ENCODE data around the gene FRG2. TPM values are rescaled to one million over a fixed set of nuclear protein-coding genes. Genes with fewer than 3 reads are reported as not detected.
"Not testable (repeated sequence)": the region's sequence is repeated elsewhere in the genome, so short reads cannot be mapped to it uniquely, and the experiment has no call there.

Gene FRG2
- not detected for total RNA-seq

DNA sequence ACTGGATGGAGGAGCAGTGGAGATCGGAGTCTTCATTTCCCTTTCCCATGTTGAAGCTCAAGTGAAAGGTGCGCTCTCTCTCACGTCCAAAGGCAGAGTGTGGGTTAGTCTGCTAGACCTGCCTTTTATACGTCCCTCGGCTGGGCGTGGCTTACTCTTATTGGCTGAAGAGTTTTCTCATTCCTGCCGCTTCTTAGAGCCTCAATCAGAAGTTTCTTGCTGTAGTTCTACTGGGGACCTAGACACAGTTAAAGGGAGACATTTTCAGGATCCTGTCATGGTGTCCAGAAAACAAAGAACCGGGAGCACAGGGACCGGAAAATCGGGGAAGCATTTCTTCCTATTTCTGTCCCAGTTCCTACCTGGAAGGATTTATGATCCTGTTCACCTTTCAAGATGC, at the start of gene FRG2:
Gene FRG2 (minus strand): TSS at position 101 of the 400 bp plus-strand sequence. CDS start 52 bp downstream, at position 49.
- not testable (repeated sequence) for DNase-seq

DNA sequence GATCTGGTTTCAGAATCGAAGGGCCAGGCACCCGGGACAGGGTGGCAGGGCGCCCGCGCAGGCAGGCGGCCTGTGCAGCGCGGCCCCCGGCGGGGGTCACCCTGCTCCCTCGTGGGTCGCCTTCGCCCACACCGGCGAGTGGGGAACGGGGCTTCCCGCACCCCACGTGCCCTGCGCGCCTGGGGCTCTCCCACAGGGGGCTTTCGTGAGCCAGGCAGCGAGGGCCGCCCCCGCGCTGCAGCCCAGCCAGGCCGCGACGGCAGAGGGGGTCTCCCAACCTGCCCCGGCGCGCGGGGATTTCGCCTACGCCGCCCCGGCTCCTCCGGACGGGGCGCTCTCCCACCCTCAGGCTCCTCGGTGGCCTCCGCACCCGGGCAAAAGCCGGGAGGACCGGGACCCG, 41.3 kb upstream of the FRG2 start:
- DNase-seq, result not testable (repeated sequence)

DNA sequence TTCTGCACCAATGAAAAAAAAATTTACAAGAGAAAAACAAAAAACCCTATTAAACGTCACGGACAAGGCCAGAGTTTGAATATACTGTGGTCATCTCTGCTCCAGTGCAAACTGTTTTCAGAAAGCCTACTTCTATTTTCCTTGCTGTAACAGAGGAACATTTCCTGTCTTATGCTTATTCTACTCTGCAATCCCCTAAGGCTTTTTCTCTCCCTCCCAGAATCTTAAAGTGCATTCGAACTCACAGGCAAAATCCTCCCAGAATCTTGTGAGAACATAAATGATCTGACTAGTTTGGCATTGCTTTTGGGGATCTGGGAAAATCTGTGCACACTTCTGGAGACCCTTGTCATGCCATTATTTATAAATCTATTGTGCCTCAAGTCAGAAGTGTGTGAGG, 37.7 kb upstream of the FRG2 start:
- DNase-seq, result not testable (repeated sequence)

DNA sequence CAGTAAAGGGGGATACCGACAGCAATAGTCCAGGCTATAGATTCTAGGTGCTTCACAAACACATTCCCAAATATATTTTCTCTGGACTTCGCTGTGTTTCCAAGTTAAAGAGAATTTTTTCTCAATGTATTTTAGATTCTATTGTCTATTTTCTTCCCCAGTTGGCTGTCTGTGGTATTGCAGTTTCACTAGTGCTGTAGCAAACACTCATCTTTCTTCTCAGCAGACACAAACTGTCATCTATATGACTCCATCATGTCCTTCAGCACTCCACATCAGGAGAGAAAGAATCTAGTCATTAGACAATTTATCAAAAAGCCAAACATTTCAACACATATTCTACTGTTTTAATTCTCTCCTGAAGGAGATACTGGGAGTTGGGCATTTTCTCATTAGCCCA, 37.3 kb upstream of the FRG2 start, which contains the start of gene DBET:
Gene DBET (plus strand): TSS at position 161 of the 400 bp plus-strand sequence.
- DNase-seq, result not testable (repeated sequence)

DNA sequence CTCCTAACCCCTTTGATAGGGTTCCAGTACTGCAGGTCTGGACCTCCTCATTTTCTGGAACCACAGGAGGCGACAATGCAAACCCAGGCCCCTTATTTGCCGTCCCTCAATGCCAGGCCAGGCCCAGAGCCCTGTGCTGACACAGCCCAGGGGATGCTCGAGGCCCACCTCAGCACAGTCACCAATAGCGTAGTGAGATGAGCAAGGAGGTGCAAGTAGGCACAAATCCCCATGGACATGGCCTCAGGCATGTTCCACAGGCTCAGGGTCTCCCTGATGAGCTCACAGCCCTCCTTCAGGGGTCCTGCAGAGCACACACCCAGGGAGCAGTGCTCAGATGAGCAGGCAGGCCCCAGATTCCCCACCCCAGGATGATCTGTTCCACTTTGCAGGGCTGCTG, 31.9 kb upstream of the FRG2 start:
- DNase-seq, result not testable (repeated sequence)

DNA sequence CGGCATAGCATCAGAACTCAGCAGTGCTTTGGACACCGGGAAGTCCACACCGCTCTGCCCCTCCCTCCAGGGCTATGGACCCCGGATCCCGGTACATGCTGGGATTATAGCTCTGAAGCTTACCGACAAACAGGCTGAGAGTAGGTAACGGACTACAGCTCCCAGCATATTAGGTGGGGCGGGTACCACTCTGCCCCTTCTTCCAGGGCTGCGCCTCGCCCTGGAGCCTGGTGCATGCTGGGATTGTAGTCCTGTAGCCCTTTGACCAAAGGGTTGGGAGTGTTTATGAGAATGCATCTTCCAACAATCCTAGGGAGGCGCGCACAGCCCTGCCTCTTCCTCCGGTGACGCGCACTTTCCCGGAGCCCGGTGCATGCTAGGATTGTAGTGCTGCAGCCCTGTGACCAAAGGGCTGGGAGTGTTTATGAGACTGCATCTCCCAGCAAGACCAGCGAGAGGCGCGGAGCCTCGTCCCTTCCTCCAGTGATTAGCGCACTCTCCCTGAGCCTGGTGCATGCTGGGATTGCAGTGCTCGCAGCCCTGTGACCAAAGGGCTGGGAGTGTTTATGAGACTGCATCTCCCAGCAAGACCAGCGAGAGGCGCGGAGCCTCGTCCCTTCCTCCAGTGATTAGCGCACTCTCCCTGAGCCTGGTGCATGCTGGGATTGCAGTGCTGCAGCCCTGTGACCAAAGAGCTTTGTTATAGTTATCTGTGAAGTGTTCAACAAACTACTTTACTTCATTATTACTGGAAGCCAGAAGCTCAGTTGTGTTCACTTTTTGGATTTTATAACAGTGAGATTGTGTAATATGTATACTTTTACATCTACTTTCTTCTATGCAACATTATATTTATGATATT, 22.6 kb upstream of the FRG2 start:
- not testable (repeated sequence) for DNase-seq

DNA sequence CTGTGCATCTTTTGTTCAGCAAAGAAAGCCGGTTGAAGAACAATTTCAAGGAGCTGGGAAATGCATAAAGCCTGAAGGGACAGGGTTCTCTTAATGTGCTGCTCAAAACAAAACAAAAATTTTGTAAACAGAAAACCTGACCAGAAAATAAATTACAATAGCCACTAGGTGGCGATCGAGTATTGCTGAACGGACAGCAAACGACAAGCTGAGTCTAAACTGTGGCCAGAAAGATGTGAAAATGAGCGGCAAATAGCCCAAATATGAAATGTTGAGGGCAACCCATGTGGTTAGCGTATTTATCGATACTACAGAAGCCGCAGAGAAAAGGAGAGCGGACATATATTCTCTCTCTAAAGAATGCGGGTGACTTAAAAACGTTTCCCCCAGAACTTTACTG, 20.6 kb upstream of the FRG2 start:
- not testable (repeated sequence) for DNase-seq

DNA sequence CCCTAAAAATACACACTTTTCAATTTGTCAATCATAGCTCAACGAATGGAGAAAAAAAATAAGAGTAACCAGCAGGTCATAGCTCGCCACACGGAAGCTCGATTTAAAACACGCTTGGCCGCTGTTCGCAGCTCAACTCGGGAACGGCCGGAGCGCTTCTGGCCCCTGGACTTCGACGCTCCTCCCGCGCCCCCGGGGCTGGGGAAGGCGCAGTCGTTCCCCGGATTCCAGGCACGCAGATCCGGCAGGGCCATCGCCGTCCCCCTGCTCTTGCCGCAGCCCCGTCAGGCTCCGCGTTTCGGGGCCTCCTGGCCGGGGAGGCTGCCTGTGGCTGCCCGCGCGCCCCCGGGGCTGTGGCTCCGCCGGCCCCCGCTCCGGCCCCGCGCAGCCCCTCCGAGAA, 13.8 kb upstream of the FRG2 start:
- DNase-seq, result not testable (repeated sequence)

DNA sequence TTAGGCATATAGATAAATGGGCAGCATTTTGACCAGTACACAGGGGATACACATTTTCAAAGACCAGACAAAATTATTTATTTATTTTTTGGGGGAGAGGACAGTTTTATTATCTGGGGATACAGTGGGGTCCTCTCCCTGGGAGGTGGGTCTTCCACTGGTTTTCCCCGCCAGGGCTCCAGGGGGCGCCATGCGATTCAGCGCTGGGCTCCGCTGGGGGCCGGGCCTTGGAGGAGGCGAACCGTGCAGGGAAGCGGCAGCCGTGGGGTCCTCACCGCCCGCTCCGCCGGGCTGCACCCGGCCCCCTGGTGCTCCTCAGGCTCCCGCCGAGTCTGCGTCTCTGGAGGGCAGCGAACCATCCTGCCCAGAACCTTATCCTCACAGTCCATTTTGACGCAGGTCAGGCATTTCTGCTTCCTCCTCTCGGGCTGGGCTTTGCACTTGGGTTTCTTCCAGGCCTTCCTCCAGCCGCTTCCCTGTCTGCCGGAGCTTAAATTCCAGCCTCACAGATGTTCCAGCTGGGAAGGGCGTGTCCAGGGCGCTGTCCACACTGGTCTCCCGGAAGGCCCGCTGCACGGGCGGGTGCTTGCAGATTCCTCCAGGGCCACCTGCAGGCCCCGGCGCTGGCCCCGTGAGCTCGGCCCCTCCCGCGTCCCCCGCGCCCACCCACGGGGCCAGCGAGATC, 10.8 kb upstream of the FRG2 start:
- not testable (repeated sequence) for DNase-seq

DNA sequence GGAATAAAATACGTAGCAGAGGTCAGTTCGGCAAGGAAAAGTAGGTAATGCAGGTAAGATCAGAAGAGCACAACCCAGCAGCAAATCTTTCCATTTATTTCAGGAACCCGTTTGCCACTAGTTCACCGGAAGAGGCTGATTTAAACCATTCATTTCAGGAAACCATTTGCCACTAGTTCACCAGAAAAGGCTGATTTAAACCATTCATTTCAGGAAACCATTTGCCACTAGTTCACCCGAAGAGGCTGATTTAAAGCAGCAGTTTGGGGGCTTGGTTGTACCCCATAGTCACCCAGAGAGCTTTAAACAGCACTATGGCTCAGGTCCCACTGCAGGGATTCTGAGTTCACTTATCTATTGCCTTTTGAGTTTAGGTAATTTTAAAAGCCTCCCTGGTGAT, 4.2 kb upstream of the FRG2 start:
- DNase-seq, result not testable (repeated sequence)

DNA sequence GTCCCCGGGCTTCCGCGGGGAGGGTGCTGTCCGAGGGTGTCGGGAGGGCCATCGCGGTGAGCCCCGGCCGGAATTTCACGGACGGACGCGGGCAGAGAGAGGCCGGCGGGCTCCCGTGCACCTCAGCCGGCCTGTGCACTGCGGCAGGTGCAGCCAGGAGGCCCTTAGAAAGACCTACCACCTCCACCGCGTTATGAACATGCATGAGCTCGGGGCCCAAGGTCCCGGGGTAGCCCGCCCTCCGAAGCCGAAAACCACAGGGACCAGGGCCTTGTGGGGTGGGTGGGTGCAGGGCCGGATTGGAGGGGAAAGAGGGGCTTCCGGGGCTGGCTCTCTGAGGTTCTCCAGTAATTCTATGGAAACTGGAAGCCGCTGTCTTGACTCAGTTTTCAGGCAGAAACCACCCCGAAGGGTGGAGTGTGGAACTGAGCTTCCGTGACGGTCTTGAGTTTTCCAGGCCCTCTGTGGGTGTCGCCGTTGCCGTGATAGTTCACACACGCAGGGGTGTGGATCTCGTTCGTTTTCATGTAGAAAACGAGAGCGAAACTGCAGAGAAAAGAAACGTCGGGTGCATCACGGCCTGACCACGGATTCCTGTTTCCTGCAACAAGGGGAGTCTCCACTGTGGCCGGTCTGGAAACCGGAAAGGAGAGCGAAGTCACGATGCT, 4.3 kb downstream of the FRG2 start:
- not testable (repeated sequence) for DNase-seq

DNA sequence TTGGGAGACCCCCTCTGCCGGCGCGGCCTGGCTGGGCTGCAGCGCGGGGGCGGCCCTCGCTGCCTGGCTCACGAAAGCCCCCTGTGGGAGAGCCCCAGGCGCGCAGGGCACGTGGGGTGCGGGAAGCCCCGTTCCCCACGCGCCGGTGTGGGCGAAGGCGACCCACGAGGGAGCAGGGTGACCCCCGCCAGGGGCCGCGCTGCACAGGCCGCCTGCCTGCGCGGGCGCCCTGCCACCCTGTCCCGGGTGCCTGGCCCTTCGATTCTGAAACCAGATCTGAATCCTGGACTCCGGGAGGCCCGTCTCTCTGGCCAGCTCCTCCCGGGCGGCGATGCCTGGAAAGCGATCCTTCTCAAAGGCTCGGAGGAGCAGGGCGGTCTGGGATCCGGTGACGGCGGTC, 5.1 kb downstream of the FRG2 start:
- DNase-seq, result not testable (repeated sequence)

DNA sequence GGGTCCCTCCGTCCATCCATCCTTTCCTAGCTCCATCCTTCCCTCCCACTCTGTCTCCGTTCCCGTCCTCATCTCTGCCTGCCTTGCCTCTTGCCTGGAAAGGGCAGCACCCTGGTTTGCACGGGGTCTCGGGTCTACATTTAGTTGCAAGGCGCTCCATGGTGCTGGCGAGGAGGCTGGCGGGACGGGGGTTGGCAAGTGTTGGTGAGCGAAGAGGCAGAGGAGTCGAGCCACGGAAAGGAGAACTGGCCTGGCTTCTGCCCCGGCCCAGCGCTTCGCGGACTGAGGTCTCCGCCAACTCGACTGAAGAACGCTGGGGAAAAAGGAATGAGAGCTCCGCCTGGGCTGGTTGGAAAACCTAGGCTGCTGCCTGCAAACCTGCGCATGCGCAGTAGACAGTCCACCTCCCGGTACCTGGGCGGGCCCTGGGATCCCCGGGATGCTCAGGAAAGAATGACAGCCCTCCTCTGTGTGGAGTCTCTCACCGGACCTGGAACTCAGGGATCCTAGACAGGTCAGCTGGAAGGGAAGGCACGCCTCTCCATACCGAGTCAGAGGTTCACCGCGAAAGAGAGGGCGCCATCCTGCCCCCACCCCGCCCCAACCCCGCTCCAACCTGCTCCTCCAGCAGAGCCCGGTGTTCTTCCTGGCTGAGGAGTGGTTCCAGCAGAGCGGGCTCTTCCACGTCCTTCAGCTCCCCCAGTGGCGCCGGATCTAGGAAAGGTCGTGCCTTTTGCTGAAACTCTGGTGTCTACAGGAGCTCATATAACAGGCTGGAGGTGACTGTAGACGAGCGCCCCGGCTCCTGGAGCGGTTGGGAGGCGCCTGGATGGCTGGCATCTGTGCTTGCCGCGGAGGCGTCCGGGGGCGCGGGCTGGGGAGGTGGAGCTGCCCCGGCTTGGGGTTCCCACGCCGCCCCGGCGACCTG, 6.0 kb downstream of the FRG2 start:
- DNase-seq, result no peak

DNA sequence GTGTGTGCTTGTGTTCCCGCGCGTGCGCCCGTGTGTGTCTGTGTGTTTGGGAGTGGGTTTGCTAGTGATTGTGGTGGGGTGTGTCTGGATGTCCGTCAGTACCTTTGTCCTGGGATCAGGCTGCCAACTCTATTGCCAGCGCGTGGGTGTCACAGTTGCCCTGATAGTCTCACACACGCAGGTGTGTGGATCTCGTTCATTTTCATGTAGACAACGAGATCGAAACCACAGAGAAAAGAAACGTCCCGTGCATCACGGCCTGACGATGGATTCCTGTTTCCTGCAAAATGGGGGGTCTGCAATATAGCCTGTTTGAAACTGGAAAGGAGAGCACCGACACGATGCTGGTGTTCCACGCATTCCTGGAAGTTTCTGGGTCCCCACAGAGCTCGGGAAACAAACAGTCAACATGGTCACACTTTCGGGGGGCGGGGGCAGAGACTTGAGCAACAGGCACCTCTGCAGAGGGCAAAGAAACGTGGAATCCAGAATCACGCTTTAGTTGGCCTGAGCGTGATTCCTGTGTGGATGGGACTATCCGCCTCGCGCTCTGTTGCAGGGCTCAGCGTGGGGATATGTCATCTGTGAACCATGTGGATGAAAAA, 7.1 kb downstream of the FRG2 start:
- DNase-seq, result not testable (repeated sequence)

DNA sequence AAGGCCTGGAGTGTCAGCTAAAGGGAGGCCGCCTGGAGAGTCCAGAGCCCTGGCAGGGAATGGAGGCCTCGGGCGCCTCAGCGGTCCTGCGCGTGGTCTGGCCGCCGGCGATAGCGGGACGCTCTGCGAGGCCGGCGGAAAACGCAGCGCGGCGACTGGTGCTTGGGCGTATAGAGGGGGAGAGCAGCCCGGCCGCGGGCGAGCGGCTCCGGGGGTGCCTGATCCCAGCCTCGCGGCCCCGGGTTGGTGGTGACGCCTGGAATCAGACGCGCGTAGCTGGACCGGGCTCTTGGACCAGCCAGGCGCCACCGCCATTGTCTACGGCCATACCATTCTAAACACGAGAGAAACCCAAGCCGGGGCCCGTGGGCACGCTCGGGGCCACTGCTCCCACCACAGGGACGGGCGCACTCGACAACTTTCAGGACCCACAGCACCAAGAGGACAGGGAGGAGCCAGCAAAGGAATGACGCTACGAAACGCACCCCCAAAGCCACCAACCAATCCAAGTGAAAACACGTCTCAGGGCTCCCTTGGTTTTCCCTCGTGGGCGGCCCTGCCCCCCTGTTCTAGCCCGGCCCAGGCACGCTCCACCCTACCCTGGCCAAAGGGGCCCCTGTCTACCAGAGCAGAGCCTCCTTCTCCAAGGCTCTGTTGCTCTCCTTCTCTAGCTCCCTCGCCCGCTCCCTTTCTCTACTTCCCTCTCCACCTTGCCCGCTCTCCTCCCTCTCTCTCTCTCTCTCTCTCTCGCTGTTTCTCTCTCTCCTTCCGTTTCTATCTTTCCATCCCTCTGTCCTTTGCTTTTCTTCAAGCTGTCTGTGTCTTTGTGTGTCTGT, 7.8 kb downstream of the FRG2 start:
- DNase-seq, result no peak

DNA sequence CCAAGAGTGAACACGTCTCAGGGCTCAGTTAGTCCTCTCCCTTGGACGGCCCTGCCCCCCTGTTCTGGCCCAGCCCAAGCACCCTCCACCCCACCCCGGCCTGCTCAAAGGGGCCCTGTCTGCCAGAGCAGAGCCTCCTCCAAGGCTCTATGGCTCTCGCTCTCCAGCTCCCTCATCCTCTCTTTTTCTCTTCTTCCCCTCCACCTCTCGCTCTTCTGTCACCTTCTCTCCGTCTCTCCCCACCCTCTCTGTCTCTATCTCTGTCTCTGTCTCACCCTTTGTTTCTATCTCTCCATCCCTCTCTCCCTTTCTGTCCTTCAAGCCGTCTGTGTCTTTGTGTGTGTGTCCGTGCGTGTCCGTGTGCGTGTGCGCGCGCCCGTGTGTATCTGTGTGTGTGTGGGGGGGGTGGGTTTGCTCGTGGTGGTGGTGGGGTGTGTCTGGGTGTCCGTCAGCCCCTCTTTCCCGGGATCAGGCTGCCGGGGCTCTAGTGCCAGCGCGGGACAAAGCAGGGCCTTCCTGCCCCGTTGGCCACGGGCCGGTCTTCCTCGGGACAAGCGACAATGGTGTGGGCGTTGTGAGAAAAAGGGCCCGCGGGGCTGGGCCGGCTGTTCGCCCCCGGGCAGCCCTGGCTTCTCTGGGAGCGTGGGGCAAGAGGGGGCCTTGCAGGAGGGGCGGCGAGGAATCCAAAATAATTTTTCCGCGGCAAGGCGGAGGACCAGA, 8.7 kb downstream of the FRG2 start:
- no peak for DNase-seq

DNA sequence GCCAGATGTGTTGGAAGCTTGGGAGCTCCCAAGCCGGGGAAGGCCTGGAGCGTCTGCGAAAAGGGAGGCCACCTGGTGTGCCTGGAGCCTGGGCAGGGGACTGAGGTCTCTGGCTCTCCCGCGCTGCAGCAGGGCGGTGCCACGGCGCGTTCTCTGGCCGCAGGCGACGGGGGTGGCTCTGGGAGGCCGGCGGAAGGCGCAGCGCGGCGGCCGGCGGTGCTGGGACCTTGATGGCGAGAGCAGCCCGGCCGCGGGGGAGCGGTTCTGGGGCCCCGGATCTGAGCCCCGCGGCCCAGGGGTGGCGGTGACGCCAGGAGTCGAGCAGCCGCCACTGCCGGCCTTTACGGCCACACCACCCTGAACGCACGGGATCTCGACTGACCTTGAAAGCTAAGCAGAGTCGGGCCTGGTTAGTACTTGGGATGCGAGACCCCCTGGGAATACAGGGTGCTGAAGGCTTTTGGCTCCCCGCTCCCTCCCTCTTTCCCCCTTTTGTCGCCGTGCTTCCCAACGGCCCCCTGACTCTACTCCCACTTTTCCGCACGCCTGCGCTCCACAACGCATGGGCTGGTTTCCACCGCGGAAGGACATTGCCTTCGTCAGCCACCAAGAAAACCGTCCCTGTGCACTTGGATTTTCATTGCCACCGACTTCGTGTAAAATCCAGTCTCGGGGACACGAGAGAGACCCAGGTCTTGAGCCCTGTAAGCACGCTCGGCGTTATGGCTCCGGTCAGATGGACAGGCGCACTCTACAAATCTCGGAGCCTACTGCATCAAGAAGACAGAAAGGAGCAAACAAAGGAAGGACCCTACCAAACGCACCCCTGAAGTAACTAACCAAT, 9.5 kb downstream of the FRG2 start:
- DNase-seq, result no peak

All from occipital lobe (tissue), 2 donors.